PFSK-1 (cell line): ENCODE results near the gene ZBTB37.
A peak's percentile ranks its signal among the peaks of the same experiment; 100 is the strongest.

ENCODE experiments used
- POLR2AphosphoS5 ChIP-seq: IDR thresholded peaks from 2 replicates; pipeline ENCODE4 v1.6.1; 2012; ENCODE audit warnings: low read depth, mild to moderate bottlenecking, control low read depth, low read length, moderate library complexity
- TAF1 ChIP-seq: IDR thresholded peaks from 2 replicates; pipeline ENCODE4 v1.6.1; 2012; ENCODE audit warnings: low read length, control low read depth, borderline replicate concordance; ENCODE audit not compliant: insufficient read depth

GRCh38 chr1:173856903-173857302 lies 11.3 kb upstream of the ZBTB37 start:
- TF ChIP-seq POLR2AphosphoS5: 0 out of 2 replicates have a peak, but pooled peaks have one; percentile 33
- TF ChIP-seq TAF1: no peak
